Thyroid gland (tissue), 4 donors: ENCODE results near the gene PHF14. TPM values are rescaled to one million over a fixed set of nuclear protein-coding genes. Genes with fewer than 3 reads are reported as not detected.

Source experiments
- DNase-seq, 2 donors: peaks; one replicate each; pipeline ENCODE4 v3.0.0-alpha.2; 2019
- H3K27ac ChIP-seq, 3 donors: fragments of 200-600 bp; sonication (generic); 1 replicate in 2 of 3; 2 replicates in 1 of 3; pipeline ENCODE4 v1.5.1; 2016 to 2019; ENCODE audit warnings: mild to moderate bottlenecking in 1 of 3, moderate library complexity in 1 of 3
- H3K27me3 ChIP-seq: fragments of 200-600 bp; sonication (generic); one replicate; pipeline ENCODE4 v1.5.1; 2019
- H3K36me3 ChIP-seq, 2 donors: fragments of 200-600 bp; sonication (generic); one replicate each; pipeline ENCODE4 v1.5.1; 2016 to 2019
- H3K4me1 ChIP-seq, 2 donors: fragments of 200-600 bp; sonication (generic); one replicate each; pipeline ENCODE4 v1.5.1; 2017 to 2019
- H3K4me3 ChIP-seq, 3 donors: fragments of 200-600 bp; sonication (generic); replicated peaks in 1 of 3; 1 replicate in 2 of 3; 2 replicates in 1 of 3; pipeline ENCODE4 v1.5.1; 2016; ENCODE audit warnings: mild to moderate bottlenecking in 1 of 3
- H3K9me3 ChIP-seq: fragments of 200-600 bp; sonication (generic); one replicate; pipeline ENCODE4 v1.5.1; 2017
- POLR2A ChIP-seq, 2 donors: fragments of 450-650 bp; IDR thresholded peaks; one replicate each; pipeline ENCODE4 v1.6.1; 2017; ENCODE audit warnings: antibody characterized with exemption in 2 of 2, mild to moderate bottlenecking in 2 of 2, moderate library complexity in 1 of 2
- WGBS, 2 donors: methylation state at CpG; one replicate each; pipeline ENCODE4 v1.1.5; 2017; 5-methylcytosine and 5-hydroxymethylcytosine counted together
- intact Hi-C: fragments of 100-400 bp; cut with DNase I; formaldehyde crosslinking; loops from one replicate; pipeline ENCODE4 v1.15.1; 2023
- total RNA-seq, 4 donors: library from RNA; depleted of rRNA; stranded (reverse); fragments of >200 nt; gene quantifications; one replicate each; pipeline ENCODE4 v1.2.3, GENCODE V29; 2016
- TF ChIP-seq, protein P1 (sequence below), 6 experiments: fragments of 200-600 bp in 3 of 6; fragments of 450-650 bp in 3 of 6; sonication (generic) in 3 of 6; IDR thresholded peaks; one replicate each; pipeline ENCODE4 v1.5.1; 2016 to 2019; ENCODE audit warnings: antibody characterized with exemption in 6 of 6, mild to moderate bottlenecking in 2 of 6, inconsistent platforms in 1 of 6, moderate library complexity in 1 of 6

Gene PHF14
- total RNA-seq, 4 donors from 2014 or later, result 30.9 to 46.3 (median 36.8) TPM

- Histone ChIP-seq H3K27ac (no peak overlapping the region), H3K9me3 (no peaks in the 10 kb centered on the region), H3K4me1 (no peaks in the 10 kb centered on the region), H3K27me3 (no peaks in the 10 kb centered on the region), H3K4me3 (no peak overlapping the region), H3K36me3 (no peaks in the 10 kb centered on the region)
- WGBS, 2 donors, result 91 to 98% methylated on average over 4 of the region's 4 CpGs
- DNase-seq, result no peak
- TF ChIP-seq POLR2A (IDR thresholded peaks at IDR 0.05), result no peak
- TF ChIP-seq, protein P1, sequence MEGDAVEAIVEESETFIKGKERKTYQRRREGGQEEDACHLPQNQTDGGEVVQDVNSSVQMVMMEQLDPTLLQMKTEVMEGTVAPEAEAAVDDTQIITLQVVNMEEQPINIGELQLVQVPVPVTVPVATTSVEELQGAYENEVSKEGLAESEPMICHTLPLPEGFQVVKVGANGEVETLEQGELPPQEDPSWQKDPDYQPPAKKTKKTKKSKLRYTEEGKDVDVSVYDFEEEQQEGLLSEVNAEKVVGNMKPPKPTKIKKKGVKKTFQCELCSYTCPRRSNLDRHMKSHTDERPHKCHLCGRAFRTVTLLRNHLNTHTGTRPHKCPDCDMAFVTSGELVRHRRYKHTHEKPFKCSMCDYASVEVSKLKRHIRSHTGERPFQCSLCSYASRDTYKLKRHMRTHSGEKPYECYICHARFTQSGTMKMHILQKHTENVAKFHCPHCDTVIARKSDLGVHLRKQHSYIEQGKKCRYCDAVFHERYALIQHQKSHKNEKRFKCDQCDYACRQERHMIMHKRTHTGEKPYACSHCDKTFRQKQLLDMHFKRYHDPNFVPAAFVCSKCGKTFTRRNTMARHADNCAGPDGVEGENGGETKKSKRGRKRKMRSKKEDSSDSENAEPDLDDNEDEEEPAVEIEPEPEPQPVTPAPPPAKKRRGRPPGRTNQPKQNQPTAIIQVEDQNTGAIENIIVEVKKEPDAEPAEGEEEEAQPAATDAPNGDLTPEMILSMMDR (IDR thresholded peaks at IDR 0.05), result no peak
- intact Hi-C loops, result no loop called here
Measured at GRCh38 chr7:11153694-11154093, 180.0 kb downstream of the PHF14 start.

DNA sequence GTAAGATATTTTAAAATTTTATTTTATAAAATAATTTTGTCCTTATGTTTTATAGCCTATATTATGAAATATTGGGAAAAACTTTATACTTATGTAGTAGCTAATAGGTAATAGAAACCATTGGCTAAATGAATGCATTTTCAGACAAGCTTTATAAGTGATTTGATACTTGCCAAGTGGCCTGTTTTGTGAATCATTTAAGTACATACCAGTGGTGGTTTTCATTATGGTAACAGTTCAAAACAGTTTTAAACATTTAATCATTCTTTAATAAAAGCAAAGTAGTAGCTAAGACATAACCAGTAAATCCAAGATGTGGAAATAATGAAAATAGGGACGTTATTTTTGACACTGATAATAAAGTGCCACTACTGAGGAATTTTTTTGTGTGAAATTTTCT lies 182.2 kb downstream of the PHF14 start:
- intact Hi-C loops, result no loop called here
- no peaks in the 10 kb centered on the region for H3K9me3 ChIP-seq
- no peak for DNase-seq
- 80 to 86% methylated on average over 1 of the region's 1 CpG for whole genome bisulfite sequencing, 2 donors
- TF ChIP-seq POLR2A (IDR thresholded peaks at IDR 0.05), result no peak
- TF ChIP-seq, protein P1 (IDR thresholded peaks at IDR 0.05), result no peak
- H3K4me1 ChIP-seq, result no peaks in the 10 kb centered on the region
- no peaks in the 10 kb centered on the region for H3K36me3 ChIP-seq
- no peak overlapping the region for H3K4me3 ChIP-seq
- no peak overlapping the region for H3K27ac ChIP-seq
- no peaks in the 10 kb centered on the region for H3K27me3 ChIP-seq

DNA sequence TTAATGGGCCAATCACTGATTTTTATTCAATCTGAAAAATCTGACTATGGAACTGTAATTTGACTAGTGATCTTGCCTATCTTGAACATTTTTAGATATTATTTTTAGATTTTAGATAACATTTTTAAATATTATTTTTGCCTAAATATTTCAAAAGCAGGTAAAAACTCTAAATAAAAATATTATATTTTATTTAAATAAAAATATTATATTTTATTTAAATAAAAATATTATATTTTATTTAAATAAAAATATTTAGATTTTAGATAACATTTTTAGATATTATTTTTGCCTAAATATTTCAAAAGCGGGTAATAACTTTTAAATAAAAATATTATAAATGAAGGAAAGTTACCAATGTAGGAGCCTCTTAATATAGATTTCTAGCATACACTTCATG lies 187.8 kb downstream of the PHF14 start:
- Histone ChIP-seq H3K36me3 (no peaks in the 10 kb centered on the region), H3K4me3 (no peak overlapping the region), H3K4me1 (no peaks in the 10 kb centered on the region), H3K9me3 (no peaks in the 10 kb centered on the region), H3K27me3 (no peaks in the 10 kb centered on the region), H3K27ac (no peak overlapping the region)
- TF ChIP-seq, protein P1 (IDR thresholded peaks at IDR 0.05), result no peak
- no peak for TF ChIP-seq POLR2A (IDR thresholded peaks at IDR 0.05)
- WGBS, 2 donors, result 96% methylated on average over 1 of the region's 1 CpG
- intact Hi-C loops, result no loop called here
- DNase-seq, result no peak

GRCh38 chr7:11163220-11163619 lies 189.5 kb downstream of the PHF14 start:
- no peak overlapping the region for H3K27ac ChIP-seq
- H3K9me3 ChIP-seq, result no peaks in the 10 kb centered on the region
- H3K4me3 ChIP-seq, result no peak overlapping the region
- intact Hi-C loops, result no loop called here
- no peak for TF ChIP-seq POLR2A (IDR thresholded peaks at IDR 0.05)
- TF ChIP-seq, protein P1 (IDR thresholded peaks at IDR 0.05), result no peak
- H3K36me3 ChIP-seq, result no peaks in the 10 kb centered on the region
- no peaks in the 10 kb centered on the region for H3K4me1 ChIP-seq
- WGBS, 2 donors, result 98 to 99% methylated on average over 1 of the region's 1 CpG
- H3K27me3 ChIP-seq, result no peaks in the 10 kb centered on the region
- no peak for DNase-seq

GRCh38 chr7:11166051-11166450 lies 192.4 kb downstream of the PHF14 start:
- WGBS, 2 donors, result 90 to 91% methylated on average over 1 of the region's 1 CpG
- Histone ChIP-seq H3K27ac (no peak overlapping the region), H3K4me3 (no peak overlapping the region), H3K4me1 (no peaks in the 10 kb centered on the region), H3K27me3 (no peaks in the 10 kb centered on the region), H3K9me3 (no peaks in the 10 kb centered on the region), H3K36me3 (no peaks in the 10 kb centered on the region)
- intact Hi-C loops, result no loop called here
- no peak for TF ChIP-seq POLR2A (IDR thresholded peaks at IDR 0.05)
- TF ChIP-seq, protein P1 (IDR thresholded peaks at IDR 0.05), result no peak
- DNase-seq, result no peak
